ENCODE data around the gene F5. TPM values are rescaled to one million over a fixed set of nuclear protein-coding genes. Genes with fewer than 3 reads are reported as not detected.

The F5 gene
- total RNA-seq: 8.2 and 9.1 TPM in 2 replicates

DNA sequence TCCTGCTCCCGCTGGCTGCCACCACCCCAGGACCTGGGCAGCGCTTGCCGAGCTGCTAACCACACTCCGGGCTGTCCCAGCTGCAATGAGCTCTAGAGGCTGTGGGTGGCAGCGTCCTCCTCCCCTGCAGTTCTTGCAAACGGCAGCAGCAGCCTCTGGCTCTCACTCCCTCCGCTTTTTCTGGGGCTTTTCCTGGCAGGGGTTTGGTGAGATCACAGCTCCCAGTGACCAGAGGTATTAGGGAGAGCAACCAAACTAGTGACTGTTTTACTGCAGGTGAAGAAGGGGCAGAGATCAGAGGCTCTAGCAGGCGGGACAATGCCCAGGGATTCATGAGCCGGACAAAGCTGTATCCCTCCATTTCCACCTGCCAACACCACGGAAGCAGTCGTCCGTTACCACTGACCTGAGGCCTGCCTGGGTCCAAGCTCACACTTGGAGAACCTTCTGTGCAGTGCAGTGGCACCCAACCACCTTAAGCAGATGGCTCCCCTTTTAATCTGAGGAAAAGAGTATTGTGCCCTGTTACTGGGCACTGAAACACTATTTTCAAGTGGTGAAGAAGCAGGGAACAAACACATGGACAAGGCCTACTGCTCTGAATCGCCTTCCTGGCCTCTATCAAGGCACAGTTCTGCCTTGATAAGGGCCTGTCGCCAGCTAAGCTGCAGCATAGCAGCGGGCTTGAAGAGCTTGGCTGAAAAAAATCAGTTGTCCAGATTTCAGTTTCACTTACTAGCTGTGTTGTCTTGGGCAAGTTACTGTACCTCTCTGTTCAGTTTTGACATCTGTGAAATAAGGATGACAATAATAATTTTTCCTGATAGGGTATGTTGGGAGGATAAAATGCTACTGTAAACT, at the start of gene F5:
Gene F5, minus strand, starts transcription at position 87 of the 861 bp plus-strand sequence. CDS start 95 bp downstream, outside the sequence.
- intact Hi-C loops (cut with micrococcal nuclease): loop anchor here (1.0 to 10.0 kb wide), 6 partner anchors 14 to 308 kb away; partner anchors contain the start of genes METTL18 and SCYL3

DNA sequence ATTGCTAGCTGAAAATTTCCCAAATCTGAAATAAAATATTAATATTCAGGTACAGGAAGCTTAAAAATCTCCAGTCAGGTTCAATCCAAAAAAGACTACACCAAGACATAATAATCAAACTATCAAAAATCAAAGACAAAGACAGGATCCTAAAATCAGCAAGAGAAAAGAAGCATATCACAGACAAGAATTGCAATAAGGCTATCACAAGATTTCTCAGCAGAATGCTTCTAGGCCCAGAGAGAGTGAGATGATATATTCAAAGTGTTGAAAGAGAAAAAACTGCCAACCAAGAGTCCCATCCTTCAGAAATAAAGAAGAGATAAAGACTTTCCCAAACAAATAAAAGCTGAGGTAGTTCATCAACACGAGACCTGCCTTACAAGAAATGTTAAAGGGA, 48.6 kb upstream of the F5 start:
- intact Hi-C loops (cut with micrococcal nuclease): no loop called here

DNA sequence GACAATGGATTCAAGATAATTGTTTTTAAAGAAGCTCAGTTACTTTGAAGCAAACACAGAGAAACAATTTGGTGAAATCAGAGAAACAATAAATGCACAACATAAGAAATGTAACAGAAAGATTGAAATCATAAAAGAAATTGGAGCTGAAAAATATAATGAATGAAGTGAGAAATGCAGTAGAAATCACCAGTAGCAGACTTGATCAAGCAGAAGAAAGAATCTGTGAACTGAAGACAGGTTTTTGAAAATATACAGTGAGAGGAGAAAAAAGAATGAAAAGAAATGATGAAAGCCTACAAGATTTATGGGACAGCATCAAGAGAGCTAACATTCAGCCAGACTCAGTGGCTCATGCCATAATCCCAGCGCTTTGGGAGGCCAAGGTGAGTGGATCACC, 47.9 kb upstream of the F5 start:
- intact Hi-C loops (cut with micrococcal nuclease): no loop called here

- intact Hi-C loops (cut with micrococcal nuclease): no loop called here
Measured at GRCh38 chr1:169631249-169631648, 45.0 kb upstream of the F5 start.

GRCh38 chr1:169630006-169630405, 43.7 kb upstream of the F5 start, which contains the start of gene SELP:
Gene SELP, minus strand, starts transcription at chr1:169630124. Its CDS starts 50 bp downstream, at chr1:169630074.
- intact Hi-C loops (cut with micrococcal nuclease): no loop called here

- intact Hi-C loops (cut with micrococcal nuclease): no loop called here
Measured at GRCh38 chr1:169624912-169625311, 38.6 kb upstream of the F5 start.

DNA sequence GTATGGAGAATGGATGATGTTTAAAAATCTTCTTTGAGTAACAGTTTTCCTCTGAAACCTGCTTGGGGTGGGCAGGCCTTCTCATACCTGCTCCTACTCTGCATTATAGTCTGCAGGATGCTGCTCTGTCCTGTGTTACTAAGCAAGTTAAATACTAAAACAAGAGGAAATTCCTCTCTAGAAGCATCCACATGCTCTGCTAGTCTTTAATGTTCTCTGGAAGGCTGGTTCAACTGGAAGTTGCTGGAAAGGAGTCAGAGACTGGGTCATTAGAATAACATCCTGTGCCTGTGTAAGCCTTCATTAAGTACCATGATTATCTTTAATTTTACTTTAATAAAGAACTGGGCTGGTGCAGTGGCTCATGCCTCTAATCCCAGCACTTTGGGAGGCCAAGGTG, 37.8 kb upstream of the F5 start:
- intact Hi-C loops (cut with micrococcal nuclease): no loop called here

DNA sequence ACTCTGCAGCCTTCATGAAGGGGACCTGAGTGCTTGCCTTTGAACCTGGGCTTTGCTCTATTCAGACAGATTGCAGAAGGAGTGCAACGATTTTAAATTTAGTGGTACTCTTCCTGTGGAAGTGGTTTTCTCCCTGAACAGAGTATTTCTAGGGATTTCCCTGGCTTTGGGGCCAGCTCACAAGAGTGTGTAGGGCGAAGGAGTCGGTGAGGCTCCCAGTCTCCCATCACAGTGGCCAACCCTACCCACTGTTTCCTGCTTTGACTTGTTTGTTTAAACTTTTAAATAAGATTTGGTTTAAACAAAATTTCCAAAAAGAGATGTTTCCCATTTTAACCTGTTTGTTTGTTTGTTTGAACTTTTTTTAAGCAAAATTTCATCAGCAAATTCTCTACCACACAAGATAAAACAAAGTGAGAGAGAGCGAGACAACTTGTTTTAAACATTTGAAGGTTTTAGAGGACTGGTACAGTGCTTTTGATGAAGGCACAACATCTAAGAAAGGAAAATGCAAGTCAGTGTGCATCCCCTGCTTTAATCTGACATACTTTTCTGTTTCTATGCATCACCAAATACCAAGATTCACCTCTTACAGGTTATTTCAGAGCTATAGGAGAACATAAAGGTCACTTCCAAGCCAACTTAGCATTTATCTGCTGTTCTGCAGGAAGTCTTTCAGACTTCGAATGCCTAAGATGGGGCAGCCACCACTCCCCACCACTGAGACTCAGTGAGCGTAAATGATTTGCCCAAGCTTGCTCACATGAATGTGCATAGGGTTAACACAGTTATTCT, 37.0 kb upstream of the F5 start:
- intact Hi-C loops (cut with micrococcal nuclease): no loop called here

- intact Hi-C loops (cut with micrococcal nuclease): no loop called here
Measured at GRCh38 chr1:169620565-169620964, 34.3 kb upstream of the F5 start.

DNA sequence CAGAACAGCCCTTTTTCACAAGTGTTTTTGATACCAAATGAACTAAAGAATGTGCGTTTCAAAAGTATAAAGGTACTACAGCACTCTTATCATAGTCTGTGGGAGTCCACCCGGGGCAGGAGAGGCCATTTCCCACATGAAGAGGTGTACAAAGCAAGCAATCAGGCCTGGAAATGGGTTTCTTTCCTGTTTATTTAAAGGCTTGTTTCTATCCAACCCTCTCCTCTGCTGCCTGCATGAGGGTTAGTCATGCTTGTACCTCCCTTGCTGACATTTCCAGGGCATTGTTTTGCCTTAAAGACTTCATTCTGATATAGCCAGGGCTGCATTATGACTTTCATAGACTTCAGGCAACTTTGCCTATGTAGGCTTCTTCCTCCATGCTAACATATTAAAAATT, 32.1 kb upstream of the F5 start:
- intact Hi-C loops (cut with micrococcal nuclease): no loop called here

DNA sequence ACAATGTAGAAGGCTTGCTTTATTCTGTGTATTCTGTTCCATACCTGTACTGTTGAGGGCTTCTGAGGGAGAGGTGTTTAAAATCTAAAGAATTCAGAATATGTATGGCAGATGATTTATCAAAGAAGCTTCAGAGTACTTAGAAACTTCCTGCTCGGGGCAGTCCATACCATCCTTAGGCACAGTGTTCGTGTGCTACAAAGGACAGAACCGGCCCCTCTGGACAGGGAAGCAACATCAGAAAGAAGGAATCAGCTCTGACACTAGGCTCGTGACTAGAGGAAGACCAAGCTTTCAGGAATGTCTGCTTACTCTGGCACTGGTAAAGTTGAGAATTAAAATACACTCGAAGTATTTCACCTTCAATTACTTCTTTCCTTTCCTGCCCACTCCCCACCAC, 29.5 kb upstream of the F5 start:
- intact Hi-C loops (cut with micrococcal nuclease): no loop called here

DNA sequence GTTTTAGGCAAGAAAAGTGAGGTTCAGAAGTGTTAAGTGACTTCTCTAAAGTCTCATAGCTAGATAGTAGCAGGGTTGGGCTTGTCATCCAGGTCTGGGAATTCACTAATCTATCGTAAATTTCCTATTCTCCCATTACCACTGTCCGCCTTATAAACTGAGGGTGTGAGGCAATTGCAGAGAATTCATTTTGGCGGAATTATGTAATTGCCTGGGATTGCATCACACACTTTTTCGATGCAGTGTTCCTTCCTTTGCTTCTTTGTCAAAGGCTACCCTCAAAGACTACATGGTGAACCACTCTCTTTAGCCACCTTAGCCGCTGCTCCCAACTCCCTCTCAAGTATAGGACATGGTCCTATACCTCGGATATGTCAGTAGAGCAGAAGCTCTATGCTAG, 24.6 kb upstream of the F5 start:
- intact Hi-C loops (cut with micrococcal nuclease): no loop called here

GRCh38 chr1:169610108-169610507, 23.8 kb upstream of the F5 start:
- intact Hi-C loops (cut with micrococcal nuclease): no loop called here

- intact Hi-C loops (cut with micrococcal nuclease): no loop called here
Measured at GRCh38 chr1:169608226-169608625, 21.9 kb upstream of the F5 start.

- intact Hi-C loops (cut with micrococcal nuclease): loop anchor here (5.0 kb wide), 3 partner anchors 42 to 238 kb away; partner anchors contain the start of genes BLZF1 and NME7
Measured at GRCh38 chr1:169604781-169605560, 18.7 kb upstream of the F5 start.

- intact Hi-C loops (cut with micrococcal nuclease): loop anchor here (1.0 to 5.0 kb wide), 7 partner anchors 14 to 234 kb away; partner anchors contain the start of genes BLZF1, F5, METTL18 and NME7
Measured at GRCh38 chr1:169601096-169601881, 15.0 kb upstream of the F5 start.

GRCh38 chr1:169595764-169596711, 9.8 kb upstream of the F5 start:
- intact Hi-C loops (cut with micrococcal nuclease): no loop called here

GRCh38 chr1:169594391-169594790, 8.1 kb upstream of the F5 start:
- intact Hi-C loops (cut with micrococcal nuclease): no loop called here

- intact Hi-C loops (cut with micrococcal nuclease): no loop called here
Measured at GRCh38 chr1:169590932-169591331, 4.7 kb upstream of the F5 start.

Measured in T-helper 2 cell treated with Interferon-gamma antibody and Interleukin-4, amounts not matched to agents 100 ng/mL and 5 ng/mL, for 36 hours (primary cell).